GM19467 (cell line): ENCODE measurements around the gene GULP1.
A peak's percentile ranks its signal among the peaks of the same experiment; 100 is the strongest.

ENCODE experiments used
- ATAC-seq: cut with Tn5 transposase; IDR thresholded peaks from one replicate; pipeline ENCODE4 v1.9.1; 2021; ENCODE audit warnings: mild to moderate bottlenecking, moderate library complexity; ENCODE audit not compliant: unreplicated experiment

GULP1 gene

DNA sequence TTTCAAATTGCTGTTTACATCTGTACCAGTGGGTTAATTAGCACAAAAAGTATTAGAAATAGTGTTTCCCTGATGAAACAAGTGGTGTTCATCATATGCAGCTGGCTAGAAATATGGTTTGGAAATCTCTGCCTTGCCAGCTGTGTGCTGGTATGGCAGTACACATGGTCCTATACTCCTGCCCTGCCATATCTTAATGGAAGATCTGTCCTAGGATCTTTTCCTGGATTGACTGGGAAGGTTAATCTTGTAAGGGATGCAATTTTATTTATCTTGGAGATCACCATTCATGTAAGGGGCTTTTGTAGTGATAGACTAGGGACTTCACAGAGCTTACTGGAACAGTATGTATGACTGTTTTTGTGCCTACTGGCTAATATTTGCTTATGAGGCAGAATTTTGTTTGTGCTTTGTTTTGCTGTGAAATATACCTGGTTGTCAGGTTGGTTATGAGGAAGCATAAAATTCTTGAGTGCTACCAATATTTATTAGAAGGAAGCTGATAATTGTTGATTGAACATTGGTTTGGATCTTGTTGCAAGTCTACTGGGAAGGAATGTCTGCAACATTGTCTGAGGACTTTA, 73.5 kb downstream of the GULP1 start:
- no peak for ATAC-seq

DNA sequence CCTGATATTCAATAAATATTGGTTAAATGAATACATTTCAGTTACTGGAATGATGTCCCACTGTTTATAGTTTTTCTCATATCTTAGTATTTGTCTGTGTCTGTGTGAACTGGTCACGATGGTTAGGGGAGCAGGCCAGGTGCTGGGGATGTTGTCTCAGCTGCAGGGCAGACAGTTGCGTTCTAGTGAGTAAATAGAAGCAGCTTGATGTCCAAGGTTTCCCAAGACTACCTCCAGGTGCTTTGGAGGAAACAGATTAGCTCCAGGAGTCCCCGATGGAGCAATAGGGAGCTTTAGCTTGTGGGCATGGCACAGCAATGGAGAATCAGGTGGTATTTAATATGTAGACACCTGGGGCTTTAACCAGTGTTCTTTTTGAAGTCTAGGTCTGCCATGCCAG, 75.5 kb downstream of the GULP1 start:
- no peak for ATAC-seq

DNA sequence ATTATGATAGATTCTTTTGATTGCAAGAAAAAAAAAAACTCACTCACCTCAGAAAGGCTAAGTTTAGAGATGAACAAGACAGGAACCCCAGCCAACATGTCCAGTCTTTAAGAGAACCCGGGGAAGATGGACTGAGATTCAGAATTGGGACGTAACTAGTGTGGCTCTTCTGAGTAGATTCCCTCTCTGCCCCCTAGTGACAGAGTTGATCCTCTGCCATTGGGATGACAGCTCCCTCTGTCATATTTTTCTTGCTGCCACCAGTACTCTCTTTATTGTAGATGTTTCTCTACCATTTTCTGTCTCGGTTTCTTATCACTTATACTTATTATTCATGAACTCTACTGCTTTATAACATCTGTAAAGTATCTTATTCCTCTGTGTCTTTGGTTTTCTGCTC, 77.7 kb downstream of the GULP1 start:
- peak; percentile 88 for ATAC-seq

DNA sequence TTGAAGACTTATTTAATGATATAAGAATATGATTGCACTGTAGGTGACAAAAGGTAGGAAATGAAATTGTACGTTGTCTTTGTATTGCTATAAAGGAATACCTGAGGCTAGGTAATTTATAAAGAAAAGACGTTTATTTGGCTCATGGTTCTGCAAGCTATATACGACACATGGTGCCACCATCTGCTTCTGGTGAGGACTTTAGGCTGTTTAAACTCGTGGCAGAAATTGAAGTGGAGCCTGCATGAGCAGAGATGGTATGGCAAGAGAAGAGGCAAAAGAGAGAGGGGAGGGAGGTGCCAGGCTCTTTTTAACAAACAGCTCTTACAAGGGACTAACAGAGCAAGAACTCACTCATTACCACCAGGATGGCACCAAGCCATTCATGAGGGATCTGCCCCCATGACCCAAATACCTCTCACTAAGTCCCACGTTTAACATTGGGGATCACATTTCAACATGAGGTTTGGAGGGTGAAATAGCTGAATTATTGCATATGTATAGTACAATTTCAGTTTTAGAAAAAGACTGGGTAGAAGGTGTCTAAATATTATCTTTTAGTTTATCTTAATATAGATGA, 86.8 kb downstream of the GULP1 start:
- no peak for ATAC-seq

DNA sequence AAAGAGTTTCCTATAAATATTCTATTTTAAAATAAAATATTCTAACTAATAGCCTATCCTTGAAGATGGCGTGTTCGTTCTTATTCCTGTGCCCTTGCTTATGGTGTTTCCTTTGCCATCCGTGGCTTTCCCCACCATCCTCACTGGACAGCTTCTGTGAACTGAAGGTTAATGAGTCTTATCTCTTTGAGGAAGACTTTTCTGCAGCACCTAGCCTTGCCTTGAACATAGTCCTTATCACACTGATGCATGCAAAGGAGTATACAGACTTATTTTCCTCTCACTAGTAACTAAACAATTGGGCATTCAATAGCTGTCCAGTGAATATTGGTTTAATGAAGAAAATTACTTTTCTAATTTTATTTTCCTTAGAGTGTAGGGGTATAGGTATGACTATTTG, 88.1 kb downstream of the GULP1 start:
- ATAC-seq: no peak

DNA sequence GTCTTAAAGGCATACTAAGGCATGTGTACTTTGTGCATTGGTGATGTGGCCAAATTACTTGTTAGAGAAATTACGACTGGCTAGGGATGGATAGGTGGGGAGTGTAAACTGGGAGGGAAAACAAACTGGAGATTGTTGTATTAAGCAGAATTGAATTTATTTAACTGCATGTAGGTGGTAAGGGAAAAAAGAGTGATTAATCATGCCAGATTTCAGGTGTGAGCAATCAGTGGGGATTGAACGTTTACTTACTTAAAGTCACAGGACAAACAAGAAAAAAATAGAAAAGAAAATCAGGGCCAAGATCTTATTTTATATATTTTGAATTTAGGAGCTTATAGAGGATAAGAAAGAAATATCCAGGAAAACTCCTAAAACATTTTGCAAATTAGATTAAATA, 88.6 kb downstream of the GULP1 start:
- ATAC-seq: no peak

DNA sequence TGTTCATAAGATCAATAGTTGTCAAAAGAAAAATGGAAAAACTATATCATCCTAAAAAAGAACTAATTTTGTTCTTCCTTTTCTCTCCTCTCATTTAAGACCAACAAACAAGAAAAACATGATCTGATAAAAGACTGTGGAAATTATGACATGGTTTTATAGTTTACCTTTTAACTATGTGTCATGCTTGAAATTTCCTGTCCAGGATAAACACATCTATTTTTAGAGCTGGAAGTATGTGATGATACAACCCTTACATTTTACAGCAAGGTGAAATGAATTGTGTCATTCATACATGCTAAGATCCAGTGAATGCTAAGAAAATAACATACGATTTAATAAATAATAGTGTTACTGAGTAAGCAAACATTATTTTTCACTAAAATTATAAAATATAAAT, 89.9 kb downstream of the GULP1 start:
- ATAC-seq: no peak

DNA sequence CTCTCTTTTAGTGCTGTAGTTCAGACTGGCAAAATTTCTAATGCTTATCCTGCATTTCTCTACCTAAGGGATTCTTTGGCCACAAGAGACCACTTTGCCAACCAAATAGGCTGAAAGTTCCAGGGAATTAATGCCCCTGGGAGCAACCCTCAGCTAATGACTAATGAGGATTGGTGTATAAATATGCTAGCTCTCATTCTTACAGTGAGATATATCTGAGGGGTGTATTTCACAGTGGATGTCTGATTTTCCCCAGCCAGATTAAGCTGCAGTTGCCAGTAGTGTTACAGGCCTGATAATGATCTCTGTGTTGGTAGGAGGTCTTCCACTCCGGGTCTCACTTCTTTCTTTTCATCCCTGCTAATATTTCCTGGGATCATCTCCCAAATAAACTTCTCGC, 90.4 kb downstream of the GULP1 start:
- no peak for ATAC-seq

DNA sequence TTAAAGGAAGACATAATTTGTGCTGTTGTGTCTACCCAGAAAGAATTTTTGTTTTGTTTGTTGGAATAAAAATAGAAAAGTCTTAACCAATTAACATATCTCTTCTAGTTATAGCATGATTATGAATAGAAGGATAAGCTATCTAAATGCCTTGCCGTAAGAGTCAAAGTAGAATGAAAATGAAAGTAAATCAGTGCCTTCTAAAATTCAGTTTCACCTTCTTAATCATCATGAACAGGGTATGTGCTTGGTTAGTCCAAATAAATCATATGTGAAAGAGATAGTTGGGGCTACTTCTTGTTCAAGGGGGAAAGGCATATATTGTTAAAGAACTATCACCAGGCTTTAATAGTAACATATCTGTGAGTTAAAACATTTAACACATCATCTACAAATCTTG, 91.5 kb downstream of the GULP1 start:
- ATAC-seq: no peak

DNA sequence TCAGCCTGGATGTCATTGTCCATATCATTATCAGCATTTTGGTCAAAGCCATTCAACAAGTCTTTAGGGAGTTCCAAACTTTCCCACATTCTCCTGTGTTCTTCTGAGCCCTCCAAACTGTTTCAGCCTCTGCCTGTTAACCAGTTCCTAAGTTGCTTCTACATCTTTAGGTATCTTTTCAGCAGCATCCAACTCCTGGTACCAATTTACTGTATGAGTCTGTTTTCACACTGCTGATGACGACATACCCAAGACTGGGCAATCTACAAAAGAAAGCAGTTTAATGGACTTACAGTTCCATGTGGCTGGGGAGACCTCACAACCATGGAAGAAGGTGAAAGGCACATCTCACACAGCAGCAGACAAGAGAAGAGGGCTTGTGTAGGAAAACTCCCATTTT, 94.2 kb downstream of the GULP1 start:
- no peak for ATAC-seq

DNA sequence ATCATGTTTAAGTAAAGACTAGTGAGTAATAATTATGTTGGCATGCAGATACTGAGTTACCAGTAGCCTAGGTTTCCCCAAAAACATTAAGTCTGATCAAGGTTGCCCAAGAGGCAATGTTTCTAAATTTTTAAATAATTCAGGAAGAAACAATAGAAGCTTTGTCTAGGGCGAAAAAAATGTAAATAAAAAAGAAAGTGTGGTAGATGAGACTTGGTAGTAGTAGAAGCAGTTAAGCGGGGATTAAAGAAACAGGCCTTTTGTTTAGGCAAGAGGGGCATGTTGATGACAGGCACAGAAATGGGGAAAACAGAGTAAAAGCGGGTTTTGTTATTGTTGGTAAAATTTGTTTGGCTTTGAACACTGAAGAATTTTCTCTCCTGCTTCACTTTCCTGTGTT, 97.2 kb downstream of the GULP1 start:
- ATAC-seq: no peak

DNA sequence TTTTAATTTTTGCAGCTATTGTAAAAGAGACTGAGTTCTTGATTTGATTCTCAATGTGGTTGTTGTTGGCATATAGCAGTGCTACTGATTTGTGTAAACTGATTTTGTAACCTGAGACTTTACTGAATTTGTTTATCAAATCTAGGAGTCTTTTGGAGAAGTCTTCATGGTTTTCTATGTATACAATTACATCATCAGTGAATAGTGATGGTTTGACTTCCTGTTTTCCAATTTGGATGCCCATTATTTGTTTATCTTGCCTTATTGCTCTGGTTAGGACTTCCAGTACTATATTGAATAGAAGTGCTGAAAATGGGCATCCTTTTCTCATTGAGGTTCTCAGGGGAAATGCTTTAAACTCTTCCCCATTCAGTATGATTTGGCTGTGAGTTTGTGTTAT, 99.7 kb downstream of the GULP1 start:
- no peak for ATAC-seq

DNA sequence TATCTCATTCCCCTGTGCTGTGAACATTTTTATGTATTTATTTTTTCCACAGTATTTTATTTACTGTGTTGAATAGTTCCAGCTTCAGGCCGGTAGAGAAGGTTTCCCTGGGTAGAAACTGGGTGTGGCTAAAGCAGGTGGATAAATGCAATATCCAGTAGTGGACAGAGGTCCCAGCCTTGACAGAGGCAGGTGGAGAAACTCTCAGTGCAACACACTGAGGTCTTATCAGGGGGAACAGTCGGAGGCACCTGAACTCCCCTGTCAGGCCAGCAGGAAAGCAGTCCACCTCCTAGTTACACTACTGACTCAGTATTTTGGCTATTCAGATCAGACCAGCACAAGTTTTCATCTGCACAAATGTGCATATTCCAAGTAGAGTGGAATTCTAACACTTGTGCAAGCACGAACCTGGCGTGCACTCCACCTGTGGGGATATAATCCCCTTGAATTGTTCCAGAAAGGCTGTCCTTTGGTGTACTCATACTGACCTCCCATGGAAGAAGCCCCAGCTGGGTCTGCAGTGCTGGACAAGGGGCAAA, 103.3 kb downstream of the GULP1 start:
- ATAC-seq: no peak

DNA sequence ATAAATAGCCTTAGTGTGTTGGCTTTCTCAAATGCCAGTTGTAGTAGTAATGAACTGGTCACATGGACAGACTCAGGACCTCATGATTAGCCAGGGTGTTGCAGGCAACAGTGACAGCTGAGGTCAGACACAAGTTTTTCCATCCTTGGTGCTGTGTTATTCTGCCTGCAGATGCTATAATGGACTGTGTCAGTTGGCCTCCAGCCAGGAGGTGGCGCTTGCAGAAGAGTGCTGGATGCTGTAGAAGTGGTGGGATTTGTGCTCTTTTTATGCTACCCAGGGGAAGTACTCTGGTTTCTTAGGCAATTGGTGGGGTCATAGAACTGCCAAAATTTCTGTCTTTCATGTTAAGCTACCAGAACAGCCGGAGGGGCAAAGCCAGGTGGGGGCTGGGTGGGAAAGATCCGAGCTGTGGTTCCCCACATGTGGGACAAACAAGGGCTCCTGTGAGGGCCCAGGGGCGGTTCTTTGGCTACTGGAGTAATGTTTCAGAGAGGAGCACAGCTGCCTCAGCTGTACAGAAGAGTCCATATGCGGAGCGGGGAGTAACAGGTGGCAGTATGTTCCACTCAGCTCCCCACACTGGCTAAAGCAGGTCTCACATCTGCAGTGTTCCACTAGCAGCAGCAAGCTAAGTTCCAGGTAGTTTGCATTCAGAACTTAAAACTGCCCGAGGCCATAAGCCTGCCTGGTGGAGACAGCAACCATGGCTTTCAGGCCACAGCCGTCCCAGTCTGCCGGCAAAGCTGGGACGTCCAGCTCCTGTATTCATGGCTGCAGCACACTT, 104.4 kb downstream of the GULP1 start:
- ATAC-seq: no peak

DNA sequence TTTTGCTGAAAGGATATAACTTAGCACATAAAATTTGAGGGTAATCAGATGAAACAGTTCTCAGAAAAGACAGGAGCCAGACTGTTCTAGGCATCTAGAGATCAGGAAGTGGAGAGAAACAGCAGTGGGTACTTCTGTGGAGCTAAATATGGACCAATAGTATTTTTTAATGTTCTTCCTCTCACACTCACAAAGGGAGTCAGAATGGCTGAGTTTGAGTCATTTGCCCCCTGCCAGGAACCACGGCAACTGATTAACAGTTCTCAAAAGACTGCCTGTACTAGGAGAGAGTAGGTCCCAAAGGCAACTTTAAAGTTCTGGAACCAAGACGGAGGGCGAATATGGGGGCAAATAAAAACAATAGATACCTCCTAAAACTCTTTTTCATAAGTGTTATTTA, 107.5 kb downstream of the GULP1 start:
- ATAC-seq: no peak

DNA sequence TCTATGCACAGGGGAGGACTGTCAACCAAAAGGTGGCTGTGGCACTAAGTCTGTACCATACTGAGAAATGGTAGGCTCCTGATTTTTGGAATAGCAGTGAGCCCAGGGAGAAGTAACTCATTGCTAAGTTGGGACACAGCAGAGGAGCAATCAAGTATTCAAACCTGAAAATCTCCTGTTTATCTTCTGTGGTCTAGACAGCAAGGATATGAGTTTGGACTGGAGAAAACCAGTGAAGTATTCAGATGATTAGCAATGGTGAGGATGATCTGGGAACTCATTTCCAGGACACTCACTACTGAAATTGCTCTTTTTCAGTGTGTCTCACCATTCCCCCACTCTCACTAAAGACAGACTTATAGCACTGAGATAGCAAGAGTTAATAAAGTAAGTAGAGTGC, 112.0 kb downstream of the GULP1 start:
- no peak for ATAC-seq

DNA sequence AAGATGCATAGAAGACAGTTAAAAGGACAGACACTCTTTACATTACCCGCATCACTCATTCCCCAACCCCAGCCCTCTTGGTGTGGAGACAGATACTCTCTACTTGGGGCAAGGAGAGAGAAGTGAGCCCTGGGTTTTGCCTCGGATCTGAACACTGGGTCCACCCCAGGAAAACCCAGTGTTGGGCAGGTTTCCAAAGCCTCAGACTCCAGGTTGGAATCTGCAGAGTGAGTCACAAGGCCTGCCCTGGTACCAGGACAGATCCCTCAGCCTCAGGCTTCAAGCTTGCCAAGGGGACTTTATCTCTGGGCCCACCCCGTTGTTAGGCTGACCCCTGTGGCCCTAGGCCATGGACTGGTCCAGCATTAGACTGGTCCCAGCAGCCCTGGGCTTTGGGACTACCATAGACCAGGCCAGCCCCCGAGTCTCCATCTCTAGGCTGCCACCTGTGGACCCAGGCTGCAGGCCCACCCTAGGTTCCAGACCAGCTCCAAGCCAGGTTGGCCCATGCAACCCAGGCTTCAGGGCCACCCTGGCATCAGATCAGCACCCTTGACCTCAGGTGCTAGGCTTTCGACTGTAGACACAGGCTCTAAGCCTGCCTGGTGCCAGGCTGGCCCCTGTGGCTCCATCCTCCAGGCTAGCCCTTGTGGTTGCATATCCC, 112.8 kb downstream of the GULP1 start:
- no peak for ATAC-seq

DNA sequence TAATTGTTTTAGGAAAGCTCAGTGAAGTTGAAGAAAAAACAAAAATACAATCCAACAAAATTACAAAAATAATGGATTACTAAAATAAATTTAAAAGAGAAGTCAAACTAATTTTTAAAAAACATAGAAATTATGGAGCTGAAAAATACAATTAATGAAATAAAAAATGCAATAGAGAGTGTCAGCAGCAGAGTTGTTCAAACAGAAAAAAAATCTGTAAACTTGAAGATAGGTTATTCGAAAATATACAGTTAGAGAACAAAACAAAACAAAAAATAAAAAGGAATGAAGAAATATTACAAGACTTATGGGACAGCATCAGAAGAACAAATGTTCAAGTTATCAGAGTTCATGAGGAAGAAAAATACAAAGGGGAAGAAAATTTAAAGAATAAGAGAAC, 114.7 kb downstream of the GULP1 start:
- no peak for ATAC-seq

DNA sequence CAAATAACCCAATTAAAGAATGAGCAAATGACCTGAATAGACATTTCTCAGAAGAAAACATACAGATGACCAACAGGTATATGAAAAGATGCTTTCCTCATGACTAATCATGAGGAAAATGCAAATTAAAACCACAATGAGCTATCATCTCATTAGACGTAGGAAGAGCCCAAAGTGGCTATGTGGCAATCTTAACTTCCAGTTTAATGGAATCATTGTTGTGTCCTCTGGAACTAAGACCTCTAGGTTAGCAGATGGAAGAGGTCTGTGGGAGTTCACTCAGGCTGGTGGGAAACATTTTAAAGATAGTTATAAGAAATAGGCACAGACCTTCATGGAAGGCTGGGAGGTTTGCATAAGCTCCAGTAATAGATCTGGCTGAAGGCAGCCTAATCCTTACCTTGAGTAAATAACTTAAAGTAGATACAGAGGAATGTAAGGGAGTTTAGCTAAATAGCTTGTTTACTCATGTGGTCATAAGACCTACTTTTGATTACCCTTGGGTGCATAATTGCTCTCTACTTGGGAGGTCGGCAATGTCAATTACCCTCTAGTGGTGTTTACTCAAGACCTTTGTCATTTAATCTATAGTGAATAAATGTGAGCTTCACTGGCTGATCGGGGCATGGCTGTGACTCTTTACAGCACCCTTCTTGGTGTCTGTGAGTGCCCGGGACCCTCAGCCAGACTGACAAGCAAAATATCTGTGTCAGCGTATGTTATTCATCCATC, 119.0 kb downstream of the GULP1 start:
- ATAC-seq: no peak

DNA sequence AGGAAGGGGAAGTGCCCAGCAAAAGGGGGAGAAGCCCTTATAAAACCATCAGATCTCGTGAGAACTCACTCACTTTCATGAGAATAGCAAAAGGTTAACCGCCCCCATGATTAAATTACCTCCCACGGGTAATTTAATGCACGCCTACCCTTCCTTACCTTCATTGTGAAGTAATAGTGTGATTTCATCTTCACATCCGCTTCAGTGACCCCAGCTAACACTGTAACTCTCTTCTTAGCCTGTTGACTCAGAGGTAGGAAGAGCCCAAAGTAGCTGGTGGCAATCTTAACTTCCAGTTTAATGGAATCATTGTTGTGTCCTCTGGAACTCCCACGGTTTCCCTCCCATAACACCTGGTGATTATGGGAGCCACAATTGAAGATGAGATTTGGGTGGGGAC, 120.5 kb downstream of the GULP1 start:
- ATAC-seq: no peak

DNA sequence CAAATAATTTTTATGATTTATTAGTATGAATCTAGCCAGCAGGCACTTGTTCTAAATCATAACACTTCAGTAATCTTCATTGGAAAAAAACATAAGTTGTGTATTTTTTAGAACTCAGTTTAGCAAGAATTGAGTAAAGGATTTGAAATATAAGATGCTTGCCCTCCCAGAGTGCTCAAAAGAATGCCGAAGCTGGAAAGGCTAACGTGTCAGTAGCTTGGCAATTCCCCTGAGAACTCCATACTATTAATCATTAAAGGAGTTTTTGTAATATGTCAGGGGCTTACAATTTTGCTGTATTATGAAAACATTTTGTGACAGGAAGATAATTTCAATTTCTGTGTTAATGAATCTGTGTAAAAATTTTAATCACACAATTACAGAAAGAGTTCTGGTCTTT, 122.7 kb downstream of the GULP1 start:
- no peak for ATAC-seq
